Measurements from ENCODE around the gene PLEKHG4B.

- TF ChIP-seq TAF1 (IDR thresholded peaks at IDR 0.05; ENCODE audit: low read depth, low read length) (no peak), SRF (IDR thresholded peaks at IDR 0.05; ENCODE audit: low read depth, low read length) (no peak)
Observed at GRCh38 chr5:234450-234849, 142.5 kb downstream of the PLEKHG4B start.
